ENCODE data around the gene ABHD17C. TPM values are rescaled to one million over a fixed set of nuclear protein-coding genes. Genes with fewer than 3 reads are reported as not detected.
A peak's percentile ranks its signal among the peaks of the same experiment; 100 is the strongest.

ABHD17C gene
- total RNA-seq, 1 experiment from 2014 or later = 10.3 TPM

DNA sequence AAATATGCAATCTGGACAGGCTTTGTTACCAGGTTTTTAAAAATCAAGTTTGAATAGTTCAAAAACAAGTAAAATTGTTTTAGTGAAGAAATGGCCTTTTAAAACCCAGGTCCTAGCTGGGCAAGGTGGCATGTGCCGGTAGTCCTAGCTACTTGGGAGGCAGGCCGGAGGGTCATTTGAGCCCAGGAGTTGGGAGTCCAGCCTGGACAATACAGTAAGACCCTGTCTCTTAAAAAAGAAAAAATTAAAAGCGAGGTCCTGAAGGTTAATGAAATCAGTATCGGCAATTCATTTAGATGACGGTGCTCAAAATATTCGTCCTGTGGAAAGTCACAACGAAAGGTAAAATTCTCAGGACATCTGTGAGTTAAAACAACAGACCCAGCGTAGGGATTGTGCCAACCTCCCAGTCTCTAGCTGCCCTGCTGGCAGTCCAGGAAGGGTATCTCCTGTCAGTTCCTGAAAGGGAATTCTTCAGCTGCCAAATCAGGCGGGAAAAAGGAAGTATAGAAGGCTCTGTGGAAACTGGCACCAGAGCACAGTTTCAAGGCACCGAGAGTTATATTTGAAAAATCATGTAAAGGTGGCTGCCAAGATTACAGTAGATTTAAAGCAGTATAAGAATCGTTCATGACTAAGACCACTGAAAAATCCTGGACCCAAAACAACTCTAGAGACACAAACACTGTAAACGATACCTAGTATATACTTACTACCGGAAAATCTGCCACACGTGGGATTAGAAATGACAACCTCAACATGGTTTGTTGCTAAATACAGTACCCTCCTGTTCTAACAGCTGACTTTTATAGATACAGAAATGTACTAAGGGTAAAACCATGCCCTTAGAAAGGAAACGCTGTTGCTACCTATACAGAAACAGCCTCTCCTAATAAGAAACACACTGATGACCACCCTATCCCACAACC is 1.2 kb upstream of the ABHD17C start:
- peak overlapping the region; percentile 64 for H3K27ac ChIP-seq (ENCODE audit: low read length)

DNA sequence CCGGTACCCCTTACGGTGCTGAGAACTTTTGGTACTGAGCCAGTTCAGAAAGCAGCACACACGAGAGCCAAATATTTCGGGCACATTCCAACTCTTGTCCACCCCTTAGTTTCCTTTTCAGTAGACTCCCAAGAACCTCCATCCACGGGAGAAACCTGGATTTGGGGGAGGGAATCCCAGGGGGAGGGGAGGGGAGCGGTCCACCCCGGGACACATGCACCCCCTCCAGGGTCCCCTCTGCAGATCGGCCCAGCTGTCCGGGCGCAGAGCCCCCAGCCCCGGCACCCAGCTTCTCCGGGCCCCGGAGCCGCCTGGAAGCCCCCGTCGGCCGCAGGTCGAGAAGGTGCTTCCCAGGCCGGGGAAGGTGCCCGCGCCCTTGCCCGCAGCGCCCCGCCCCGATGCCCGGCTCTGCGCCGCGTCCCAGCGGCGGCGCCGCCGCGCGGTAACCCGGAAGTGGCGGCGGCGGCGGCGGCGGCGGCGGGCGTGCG is 455 bp upstream of the ABHD17C start:
- H2AFZ ChIP-seq (ENCODE audit: low read length) = peak overlapping the region; percentile 65
- no TSS peak for BruUV-seq (replicated peaks)

More for the DNA sequence above, 1.2 kb upstream of the ABHD17C start:
- Histone ChIP-seq H3K9me2 (replicated peaks; ENCODE audit: low read length) (no peaks in the 10 kb centered on the region), H3K79me2 (ENCODE audit: low read length) (peaks cover 42% of the 10 kb centered on the region), H3F3A (ENCODE audit: low read length, unreplicated experiment) (no peaks in the 10 kb centered on the region), H3K4me1 (ENCODE audit: insufficient read depth, low read length) (peaks cover 55% of the 10 kb centered on the region), H3K27me3 (ENCODE audit: low read length) (no peaks in the 10 kb centered on the region), H4K20me1 (ENCODE audit: low read length) (peaks cover 12% of the 10 kb centered on the region; the same call in 1 of the 2 replicates), H3K9me3 (ENCODE audit: low read length) (no peaks in the 10 kb centered on the region), H3K36me3 (ENCODE audit: low read depth, low read length) (no peaks in the 10 kb centered on the region), H3K9ac (ENCODE audit: low read length) (peak overlapping the region; percentile 82), H2AFZ (ENCODE audit: low read length) (peak overlapping the region; percentile 65), H3K4me2 (ENCODE audit: low read length) (peak overlapping the region; percentile 94), H3K4me3 (ENCODE audit: low read length) (peak overlapping the region; percentile 75)
- TF ChIP-seq, protein P1, sequence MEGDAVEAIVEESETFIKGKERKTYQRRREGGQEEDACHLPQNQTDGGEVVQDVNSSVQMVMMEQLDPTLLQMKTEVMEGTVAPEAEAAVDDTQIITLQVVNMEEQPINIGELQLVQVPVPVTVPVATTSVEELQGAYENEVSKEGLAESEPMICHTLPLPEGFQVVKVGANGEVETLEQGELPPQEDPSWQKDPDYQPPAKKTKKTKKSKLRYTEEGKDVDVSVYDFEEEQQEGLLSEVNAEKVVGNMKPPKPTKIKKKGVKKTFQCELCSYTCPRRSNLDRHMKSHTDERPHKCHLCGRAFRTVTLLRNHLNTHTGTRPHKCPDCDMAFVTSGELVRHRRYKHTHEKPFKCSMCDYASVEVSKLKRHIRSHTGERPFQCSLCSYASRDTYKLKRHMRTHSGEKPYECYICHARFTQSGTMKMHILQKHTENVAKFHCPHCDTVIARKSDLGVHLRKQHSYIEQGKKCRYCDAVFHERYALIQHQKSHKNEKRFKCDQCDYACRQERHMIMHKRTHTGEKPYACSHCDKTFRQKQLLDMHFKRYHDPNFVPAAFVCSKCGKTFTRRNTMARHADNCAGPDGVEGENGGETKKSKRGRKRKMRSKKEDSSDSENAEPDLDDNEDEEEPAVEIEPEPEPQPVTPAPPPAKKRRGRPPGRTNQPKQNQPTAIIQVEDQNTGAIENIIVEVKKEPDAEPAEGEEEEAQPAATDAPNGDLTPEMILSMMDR (conservative IDR thresholded peaks at IDR 0.05; ENCODE audit: low read depth, low read length) = no peak
- TF ChIP-seq EZH2 (IDR thresholded peaks at IDR 0.05; ENCODE audit: low read length, unreplicated experiment) (no peak), EZH2phosphoT487 (IDR thresholded peaks at IDR 0.05; ENCODE audit: borderline replicate concordance, low read length) (no peak)
- POLR2A ChIA-PET (ENCODE audit: unreplicated experiment) = interaction anchor here (0.6 kb wide), 1 partner anchor 159 kb away, joined by 8 read pairs; no protein-coding TSS in a partner anchor
- ATAC-seq = no peak
- CTCF ChIA-PET = interaction anchor here (1.8 kb wide), 1 partner anchor 83 kb away, joined by 4 read pairs; no protein-coding TSS in a partner anchor
- intact Hi-C loops (cut with micrococcal nuclease) = loop anchor here (5.0 kb wide), 1 partner anchor 107 kb away; no protein-coding TSS in a partner anchor
- peak; percentile 34 for DNase-seq
- TSS peak; percentile 35 for BruUV-seq (replicated peaks)

More for the DNA sequence above, 455 bp upstream of the ABHD17C start:
- Histone ChIP-seq H3K9me2 (replicated peaks; ENCODE audit: low read length) (no peaks in the 10 kb centered on the region), H3K27me3 (ENCODE audit: low read length) (no peaks in the 10 kb centered on the region), H3F3A (ENCODE audit: low read length, unreplicated experiment) (no peaks in the 10 kb centered on the region), H3K4me3 (ENCODE audit: low read length) (peak overlapping the region; percentile 75), H3K79me2 (ENCODE audit: low read length) (peaks cover 49% of the 10 kb centered on the region), H4K20me1 (ENCODE audit: low read length) (peaks cover 19% of the 10 kb centered on the region), H3K36me3 (ENCODE audit: low read depth, low read length) (no peaks in the 10 kb centered on the region), H3K27ac (ENCODE audit: low read length) (peak overlapping the region; percentile 64), H3K4me1 (ENCODE audit: insufficient read depth, low read length) (peaks cover 62% of the 10 kb centered on the region), H3K4me2 (ENCODE audit: low read length) (peak overlapping the region; percentile 94), H3K9me3 (ENCODE audit: low read length) (no peaks in the 10 kb centered on the region), H3K9ac (ENCODE audit: low read length) (peak overlapping the region; percentile 82)
- intact Hi-C loops (cut with micrococcal nuclease) = loop anchor here (5.0 kb wide), 3 partner anchors 32 to 107 kb away; partner anchors contain the start of gene CEMIP
- ATAC-seq (peak; percentile 18), DNase-seq (peak; percentile 32)
- TF ChIP-seq, protein P1 (conservative IDR thresholded peaks at IDR 0.05; ENCODE audit: low read depth, low read length) = no peak
- TF ChIP-seq EZH2 (IDR thresholded peaks at IDR 0.05; ENCODE audit: low read length, unreplicated experiment) = no peak
- no peak for TF ChIP-seq EZH2phosphoT487 (IDR thresholded peaks at IDR 0.05; ENCODE audit: borderline replicate concordance, low read length)
- CTCF ChIA-PET = interaction anchor here (0.6 to 1.8 kb wide), 2 partner anchors 82 to 388 kb away, joined by 3 to 4 read pairs; no protein-coding TSS in a partner anchor
- POLR2A ChIA-PET (ENCODE audit: unreplicated experiment) = interaction anchor here (0.6 kb wide), 1 partner anchor 160 kb away, joined by 8 read pairs; no protein-coding TSS in a partner anchor

All from PC-3 (cell line).